Measurements from ENCODE around the gene PNPLA1. TPM values are rescaled to one million over a fixed set of nuclear protein-coding genes. Genes with fewer than 3 reads are reported as not detected.

PNPLA1 gene
- total and polyA plus RNA-seq, 12 donors: 0.21 to 0.28 TPM; not detected in 10

GRCh38 chr6:36331381-36331780 is 61.5 kb downstream of the PNPLA1 start:
- no peak for TF ChIP-seq CTCF (IDR thresholded peaks at IDR 0.05)
- Histone ChIP-seq H3K9me3 (no peaks in the 10 kb centered on the region), H3K27ac (no peak overlapping the region), H3K27me3 (peaks cover 6 to 73% (median 37%) of the 10 kb centered on the region in 7 donors), H3K4me3 (no peak overlapping the region), H3K36me3 (no peaks in the 10 kb centered on the region), H3K4me1 (peaks cover 3 to 28% (median 19%) of the 10 kb centered on the region in 9 donors)
- 92 to 94% methylated on average over 6 of the region's 6 CpGs for WGBS, 2 donors
- ATAC-seq: no peak
- intact Hi-C loops (cut with DNase I): no loop called here
- no peak for DNase-seq

GRCh38 chr6:36333171-36333895 is 63.5 kb downstream of the PNPLA1 start:
- no peak for DNase-seq
- WGBS, 2 donors: 64 to 76% methylated on average over 8 of the region's 8 CpGs
- peaks cover 3 to 26% (median 17%) of the 10 kb centered on the region in 9 donors for H3K4me1 ChIP-seq
- ATAC-seq: no peak
- intact Hi-C loops (cut with DNase I): no loop called here
- no peak overlapping the region for H3K27ac ChIP-seq
- no peaks in the 10 kb centered on the region for H3K9me3 ChIP-seq
- H3K36me3 ChIP-seq: no peaks in the 10 kb centered on the region
- H3K4me3 ChIP-seq: peak overlapping the region in 1 of 10 donors; percentile 18
- TF ChIP-seq CTCF (IDR thresholded peaks at IDR 0.05): no peak
- peaks cover 6 to 79% (median 42%) of the 10 kb centered on the region in 7 donors for H3K27me3 ChIP-seq

GRCh38 chr6:36333931-36334725 is 64.3 kb downstream of the PNPLA1 start:
- no peak for TF ChIP-seq CTCF (IDR thresholded peaks at IDR 0.05)
- ATAC-seq (peak in 6 of 8 donors; percentile 11 to 67 (median 50)), DNase-seq (no peak)
- H3K4me3 ChIP-seq: peak overlapping the region in 1 of 10 donors; percentile 18
- H3K36me3 ChIP-seq: no peaks in the 10 kb centered on the region
- peaks cover 3 to 26% (median 17%) of the 10 kb centered on the region in 9 donors for H3K4me1 ChIP-seq
- intact Hi-C loops (cut with DNase I): no loop called here
- WGBS, 2 donors: 37 to 55% methylated on average over 20 of the region's 20 CpGs
- H3K27ac ChIP-seq: no peak overlapping the region
- no peaks in the 10 kb centered on the region for H3K9me3 ChIP-seq
- H3K27me3 ChIP-seq: peaks cover 6 to 75% (median 43%) of the 10 kb centered on the region in 7 donors

GRCh38 chr6:36334832-36335459 is 65.1 kb downstream of the PNPLA1 start:
- no peak for TF ChIP-seq CTCF (IDR thresholded peaks at IDR 0.05)
- H3K27me3 ChIP-seq: peaks cover 6 to 69% (median 49%) of the 10 kb centered on the region in 7 donors
- H3K36me3 ChIP-seq: no peaks in the 10 kb centered on the region
- ATAC-seq (peak in 2 of 8 donors; percentile 6 to 24), DNase-seq (no peak)
- H3K4me1 ChIP-seq: peaks cover 3 to 26% (median 17%) of the 10 kb centered on the region in 9 donors
- no peak overlapping the region for H3K27ac ChIP-seq
- intact Hi-C loops (cut with DNase I): no loop called here
- no peaks in the 10 kb centered on the region for H3K9me3 ChIP-seq
- 46 to 56% methylated on average over 14 of the region's 14 CpGs for WGBS, 2 donors
- no peak overlapping the region for H3K4me3 ChIP-seq

Data from heart right ventricle (tissue), 16 donors.